Measurements from ENCODE around the gene ENO3.

Gene ENO3

GRCh38 chr17:4951486-4951885 lies 567 bp downstream of the ENO3 start:
- no peak for DNase-seq

DNA sequence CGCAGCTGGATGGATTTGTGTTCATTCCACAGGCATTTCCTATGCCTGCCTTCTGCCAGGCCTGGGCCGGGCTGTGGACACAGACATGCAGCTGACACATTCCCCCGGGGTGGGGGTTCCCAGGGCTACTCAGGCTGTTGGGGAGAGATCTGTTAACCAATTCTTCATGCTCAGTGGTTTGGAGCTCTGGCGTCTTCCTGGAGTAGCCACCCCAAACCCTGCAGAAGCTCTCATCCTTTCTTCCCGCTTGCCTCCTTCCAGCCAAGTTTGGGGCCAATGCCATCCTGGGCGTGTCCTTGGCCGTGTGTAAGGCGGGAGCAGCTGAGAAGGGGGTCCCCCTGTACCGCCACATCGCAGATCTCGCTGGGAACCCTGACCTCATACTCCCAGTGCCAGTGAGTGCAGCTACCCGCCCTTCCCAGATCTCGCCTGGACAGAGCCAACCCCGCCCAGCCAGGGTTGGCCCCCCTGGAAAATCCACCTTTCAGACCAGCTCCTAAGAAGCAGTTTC lies 2.6 kb downstream of the ENO3 start:
- no peak for DNase-seq

DNA sequence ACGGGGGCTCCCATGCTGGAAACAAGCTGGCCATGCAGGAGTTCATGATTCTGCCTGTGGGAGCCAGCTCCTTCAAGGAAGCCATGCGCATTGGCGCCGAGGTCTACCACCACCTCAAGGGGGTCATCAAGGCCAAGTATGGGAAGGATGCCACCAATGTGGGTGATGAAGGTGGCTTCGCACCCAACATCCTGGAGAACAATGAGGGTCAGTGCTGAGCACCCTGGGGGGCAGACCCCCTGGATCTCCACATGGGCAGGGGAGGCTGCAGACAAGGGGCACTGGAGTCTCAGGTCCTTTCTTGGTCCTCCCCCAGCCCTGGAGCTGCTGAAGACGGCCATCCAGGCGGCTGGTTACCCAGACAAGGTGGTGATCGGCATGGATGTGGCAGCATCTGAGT lies 4.2 kb downstream of the ENO3 start:
- DNase-seq, result no peak

GRCh38 chr17:4956493-4957061 lies 5.7 kb downstream of the ENO3 start:
- no peak for DNase-seq

DNA sequence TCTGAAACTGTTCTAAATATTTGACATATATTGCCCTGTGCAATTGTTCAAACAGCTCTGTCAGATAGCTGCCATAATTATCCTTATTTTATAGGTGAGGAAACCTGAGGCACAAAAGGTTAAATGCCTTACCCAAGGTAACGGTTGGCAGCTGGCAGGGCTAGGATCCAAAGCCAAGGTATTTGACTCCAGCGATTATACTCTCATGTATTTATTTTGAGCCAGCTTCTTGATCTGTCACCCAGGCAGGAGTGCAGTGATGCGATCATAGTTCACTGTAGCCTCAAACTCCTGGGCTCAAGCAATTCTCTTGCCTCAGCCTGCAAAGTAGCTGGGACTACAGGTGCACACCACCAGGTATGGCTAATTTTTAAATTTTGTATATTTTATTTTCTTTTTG lies 7.2 kb downstream of the ENO3 start:
- DNase-seq, result no peak

DNA sequence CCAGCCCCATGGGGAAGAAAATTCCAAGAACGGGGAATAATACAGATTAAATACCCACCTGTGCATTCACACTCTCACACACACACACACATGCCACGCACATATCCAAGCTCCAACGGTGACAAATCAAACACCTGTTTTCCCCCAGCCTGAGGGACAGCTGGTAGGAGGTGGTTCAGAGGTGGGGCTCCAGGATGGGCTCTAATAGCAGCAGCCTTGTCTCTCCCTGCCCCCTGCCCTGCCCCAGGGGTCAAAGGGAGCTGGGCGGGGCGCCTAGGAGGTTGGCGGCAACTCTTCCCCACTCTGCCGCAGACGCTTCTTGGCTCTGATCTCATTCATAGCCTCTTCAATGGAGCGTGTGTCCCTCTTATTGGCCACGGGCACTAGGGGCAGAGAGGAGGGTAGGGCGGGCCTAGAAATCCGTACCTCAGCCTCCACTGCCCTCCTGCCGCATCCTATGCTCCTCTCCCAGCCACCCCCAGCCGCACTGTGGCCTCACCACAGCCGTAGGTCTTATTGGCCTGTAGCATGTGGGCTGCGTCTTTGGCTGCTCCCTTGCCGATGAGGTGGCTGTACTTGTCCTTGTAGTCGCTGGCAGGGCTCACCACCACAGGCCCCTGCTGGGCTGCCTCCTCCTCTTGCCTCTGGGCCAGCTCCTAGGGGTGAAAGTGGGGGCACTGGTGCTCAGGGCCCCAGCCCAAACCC lies 8.5 kb downstream of the ENO3 start:
- DNase-seq, result no peak

DNA sequence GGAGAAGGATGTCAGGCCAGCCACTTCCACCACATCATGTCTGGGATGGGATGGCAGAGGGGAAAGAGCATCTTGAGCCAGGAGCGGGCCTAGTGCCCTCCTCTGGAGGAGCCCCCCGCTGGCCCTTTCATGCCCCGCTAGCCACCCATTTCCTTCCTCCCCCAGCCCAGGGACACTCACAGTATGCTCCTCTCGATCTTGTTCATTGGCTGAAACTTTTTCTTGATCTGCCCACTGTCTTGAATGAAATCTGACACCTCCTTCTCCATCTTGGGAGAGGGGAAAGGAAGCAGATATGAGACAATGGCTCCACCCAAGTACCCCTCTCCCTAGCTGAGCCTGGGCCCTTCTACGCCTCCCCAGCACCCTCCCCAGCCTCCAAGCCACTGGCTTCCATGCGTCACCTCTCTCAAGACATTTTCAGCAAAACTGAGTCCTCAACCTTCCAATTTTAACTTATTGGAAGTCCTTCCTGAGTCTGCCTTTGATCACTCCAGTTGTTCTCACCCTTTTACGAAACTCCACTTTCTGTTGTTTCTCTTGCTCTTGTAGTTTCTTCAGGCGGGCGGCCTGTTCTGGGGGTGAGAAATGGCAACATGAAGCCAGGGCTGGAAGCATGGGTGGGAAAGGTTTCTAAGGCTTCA lies 9.5 kb downstream of the ENO3 start:
- no peak for DNase-seq

DNA sequence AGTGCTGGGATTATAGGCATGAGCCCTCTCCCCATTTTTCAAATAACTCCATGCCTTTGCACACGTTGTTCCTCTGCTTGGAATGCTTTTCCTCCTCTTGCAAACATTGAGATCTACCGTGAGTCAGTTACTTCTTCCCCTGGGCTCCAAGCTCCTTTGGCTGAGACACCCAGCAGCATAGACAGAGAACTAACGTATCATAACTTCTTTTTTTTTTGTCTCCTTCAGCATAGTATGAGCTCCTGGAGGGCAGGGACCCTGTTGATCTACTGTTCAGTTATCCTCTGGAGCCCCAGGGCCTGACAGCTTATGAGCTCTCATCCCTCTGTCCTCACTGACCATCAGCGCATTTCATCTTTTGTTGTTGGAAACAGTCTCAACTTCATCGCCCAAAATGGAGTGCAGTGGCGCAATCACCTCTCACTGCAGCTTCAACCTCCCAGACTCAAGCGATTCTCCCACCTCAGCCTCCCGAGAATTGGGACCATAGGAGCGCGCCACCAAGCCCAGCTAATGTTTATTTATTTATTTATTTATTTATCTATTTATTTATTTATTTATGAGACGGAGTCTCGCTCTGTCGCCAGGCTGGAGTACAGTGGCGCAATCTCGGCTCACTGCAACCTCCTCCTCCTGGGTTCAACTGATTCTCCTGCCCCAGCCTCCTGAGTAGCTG lies 14.5 kb downstream of the ENO3 start:
- no peak for DNase-seq

GRCh38 chr17:4966844-4967538 lies 16.1 kb downstream of the ENO3 start:
- DNase-seq, result peak; percentile 99

- peak; percentile 97 for DNase-seq
Observed at GRCh38 chr17:4967539-4968485, 16.9 kb downstream of the ENO3 start, which contains the start of gene SPAG7. SPAG7 (minus strand) TSS chr17:4967817; CDS start chr17:4967804, 13 bp downstream.

- no peak for DNase-seq
Observed at GRCh38 chr17:4968486-4969046, 17.6 kb downstream of the ENO3 start.

- no peak for DNase-seq
Observed at GRCh38 chr17:4969047-4969550, 18.2 kb downstream of the ENO3 start.

DNA sequence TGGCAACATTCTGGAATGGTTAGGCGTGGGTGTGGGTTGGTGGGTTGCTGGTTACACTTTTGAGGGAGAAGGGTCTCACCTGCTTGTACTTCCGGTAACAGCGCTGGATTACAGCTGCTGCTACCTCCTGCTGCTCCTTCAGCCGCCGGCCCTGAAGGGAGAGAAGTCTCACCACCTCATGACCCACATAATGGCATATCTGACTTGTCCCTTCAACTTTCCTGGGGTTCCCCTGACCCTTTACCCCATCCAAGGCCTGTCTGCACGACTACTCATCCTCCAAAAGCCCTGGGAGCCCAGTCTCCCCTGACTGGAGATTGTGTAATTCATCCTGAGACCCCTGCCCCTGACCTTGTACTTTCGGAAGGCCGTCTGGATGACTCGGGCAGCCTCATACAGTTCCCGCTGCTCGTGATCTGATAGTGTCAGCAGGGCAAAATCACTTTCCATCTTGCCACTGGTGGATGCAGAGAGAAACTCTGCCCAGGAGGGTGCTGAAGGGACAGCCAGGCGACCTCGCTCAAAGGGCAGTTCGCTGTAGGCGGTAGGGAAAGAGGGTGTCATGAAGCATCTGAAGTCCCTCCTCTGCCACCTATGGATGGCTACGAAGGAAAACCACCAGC lies 18.7 kb downstream of the ENO3 start:
- DNase-seq, result no peak

DNA sequence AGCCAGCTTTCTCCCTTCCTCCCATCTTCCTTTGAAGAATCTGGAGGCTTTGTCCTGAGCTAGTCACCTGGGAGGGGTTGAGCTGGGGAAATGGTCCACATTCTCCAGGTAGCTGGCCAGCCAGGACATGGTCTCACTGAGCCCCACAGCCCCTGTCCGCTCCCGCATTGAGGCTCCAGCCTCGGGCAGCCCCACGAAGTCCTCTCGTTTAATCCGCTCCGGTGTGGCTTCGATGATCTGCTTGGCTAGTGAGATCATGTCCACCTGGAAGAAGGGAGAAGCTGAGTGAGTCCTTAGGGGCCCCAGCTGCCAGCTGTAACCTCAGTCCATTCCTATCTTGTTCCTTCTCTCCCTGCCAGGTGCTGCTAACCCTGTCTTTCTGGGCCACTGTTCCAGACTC lies 19.4 kb downstream of the ENO3 start:
- no peak for DNase-seq

GRCh38 chr17:4971826-4972225 lies 20.9 kb downstream of the ENO3 start:
- DNase-seq, result no peak

- DNase-seq, result no peak
Observed at GRCh38 chr17:4972322-4972721, 21.4 kb downstream of the ENO3 start.

GRCh38 chr17:4972752-4973151 lies 21.8 kb downstream of the ENO3 start:
- DNase-seq, result no peak

GRCh38 chr17:4973256-4974114 lies 22.6 kb downstream of the ENO3 start:
- DNase-seq, result no peak

DNA sequence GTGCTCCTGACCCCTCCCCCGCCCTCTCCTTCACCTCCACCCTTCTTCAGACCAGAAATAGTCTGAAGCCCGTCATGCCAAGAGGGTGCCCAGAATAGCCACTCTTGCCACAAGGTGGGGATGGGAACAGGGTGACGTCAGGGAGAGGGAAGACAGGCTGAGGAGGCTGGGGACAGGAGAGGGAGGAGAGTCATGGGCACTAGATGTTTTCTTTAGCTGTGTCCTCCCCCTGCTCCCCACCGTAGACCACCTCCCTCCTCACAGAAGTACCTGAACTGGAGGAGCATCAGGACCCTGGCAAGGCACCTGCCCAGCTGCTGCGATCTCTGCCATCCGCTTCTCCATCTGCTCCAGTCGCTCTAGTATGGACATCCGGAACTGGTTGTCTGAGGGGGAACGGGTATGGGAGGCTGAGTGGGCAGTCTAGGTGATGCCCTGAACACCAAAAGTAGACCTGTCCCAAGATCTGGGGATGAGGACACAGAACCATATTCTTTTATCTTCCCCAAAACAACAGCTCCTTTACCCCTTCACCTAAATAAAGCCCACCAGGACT lies 23.3 kb downstream of the ENO3 start:
- DNase-seq, result no peak

Data from NCI-H1694 treated with DMSO at 0.1 percent for 48 hours (cell line).